IPS-11a (cell line): Measurements from ENCODE around the gene HSDL1.

ENCODE experiments used
- H3K4me3 ChIP-seq: one replicate; pipeline ENCODE4 v1.5.1; 2013; ENCODE audit warnings: low read depth, low read length, control low read depth

The HSDL1 gene

GRCh38 chr16:84110527-84110926, 34.5 kb downstream of the HSDL1 start:
- H3K4me3 ChIP-seq = no peak overlapping the region

GRCh38 chr16:84109598-84110335, 35.2 kb downstream of the HSDL1 start:
- no peak overlapping the region for H3K4me3 ChIP-seq

- no peak overlapping the region for H3K4me3 ChIP-seq
These were observed 37.1 kb downstream of the HSDL1 start for GRCh38 chr16:84107921-84108320.

GRCh38 chr16:84105948-84106740, 38.8 kb downstream of the HSDL1 start:
- H3K4me3 ChIP-seq = no peak overlapping the region

GRCh38 chr16:84105301-84105815, 39.6 kb downstream of the HSDL1 start:
- no peak overlapping the region for H3K4me3 ChIP-seq

GRCh38 chr16:84104231-84104630, 40.7 kb downstream of the HSDL1 start:
- H3K4me3 ChIP-seq = no peak overlapping the region

- no peak overlapping the region for H3K4me3 ChIP-seq
These were observed 41.3 kb downstream of the HSDL1 start for GRCh38 chr16:84103678-84104077.

- no peak overlapping the region for H3K4me3 ChIP-seq
These were observed 46.0 kb downstream of the HSDL1 start for GRCh38 chr16:84098939-84099338.

- H3K4me3 ChIP-seq = no peak overlapping the region
These were observed 48.5 kb downstream of the HSDL1 start for GRCh38 chr16:84096447-84097005.

- H3K4me3 ChIP-seq = no peak overlapping the region
These were observed 49.5 kb downstream of the HSDL1 start for GRCh38 chr16:84095466-84095865.

- no peak overlapping the region for H3K4me3 ChIP-seq
These were observed 51.1 kb downstream of the HSDL1 start for GRCh38 chr16:84093879-84094270.

GRCh38 chr16:84093120-84093878, 51.7 kb downstream of the HSDL1 start:
- H3K4me3 ChIP-seq = no peak overlapping the region

- no peak overlapping the region for H3K4me3 ChIP-seq
These were observed 53.5 kb downstream of the HSDL1 start for GRCh38 chr16:84091460-84091859.

- no peak overlapping the region for H3K4me3 ChIP-seq
These were observed 54.8 kb downstream of the HSDL1 start for GRCh38 chr16:84090211-84090610.

GRCh38 chr16:84088695-84089395, 56.1 kb downstream of the HSDL1 start:
- H3K4me3 ChIP-seq = no peak overlapping the region

- no peak overlapping the region for H3K4me3 ChIP-seq
These were observed 57.4 kb downstream of the HSDL1 start for GRCh38 chr16:84087466-84088151.

GRCh38 chr16:84087001-84087400, 58.0 kb downstream of the HSDL1 start:
- no peak overlapping the region for H3K4me3 ChIP-seq

GRCh38 chr16:84086341-84086740, 58.6 kb downstream of the HSDL1 start:
- no peak overlapping the region for H3K4me3 ChIP-seq

- H3K4me3 ChIP-seq = no peak overlapping the region
These were observed 59.2 kb downstream of the HSDL1 start for GRCh38 chr16:84085773-84086172.

GRCh38 chr16:84085271-84085667, 59.7 kb downstream of the HSDL1 start:
- no peak overlapping the region for H3K4me3 ChIP-seq
